IMR-90 (cell line): ENCODE data around the gene MACC1. TPM values are rescaled to one million over a fixed set of nuclear protein-coding genes. Genes with fewer than 3 reads are reported as not detected.

ENCODE experiments used
- ATAC-seq: fragments of 200-7000 bp; cut with Tn5 transposase; 2 replicates; pipeline ENCODE4 v1.9.1; 2020; ENCODE audit warnings: low read depth, mild to moderate bottlenecking, moderate library complexity
- BruUV-seq: library from RNA; stranded (reverse); fragments of 400-500 nt; replicated peaks from 2 replicates; lab custom pipeline; 2021; lab: Mats Ljungman, UMichigan
- CTCF ChIA-PET: fragments of 300-600 bp; formaldehyde crosslinking; extraction: SDS; loops from one replicate; lab custom pipeline; 2021; ENCODE audit warnings: antibody characterized with exemption; lab: Yijun Ruan, JAX
- POLR2A ChIA-PET: fragments of 300-600 bp; sonication (Branson Sonifier 250); formaldehyde crosslinking; loops from one replicate; lab custom pipeline; 2022; ENCODE audit warnings: antibody characterized with exemption; ENCODE audit not compliant: unreplicated experiment; lab: Charles Lee
- DNase-seq: peaks from one replicate; pipeline ENCODE4 v3.0.0; 2013
- H2AFZ ChIP-seq: replicated peaks from 2 replicates; pipeline ENCODE3; 2013; ENCODE audit warnings: low read length, mild to moderate bottlenecking; ENCODE audit not compliant: poor library complexity
- H2AK5ac ChIP-seq: 2 replicates; pipeline ENCODE4 v1.6.1; 2013; ENCODE audit warnings: low read depth, low read length, inconsistent platforms
- H2AK9ac ChIP-seq: replicated peaks from 2 replicates; pipeline ENCODE3; 2013; ENCODE audit warnings: mild to moderate bottlenecking, low read depth, low read length, moderate library complexity; ENCODE audit not compliant: poor library complexity
- H2BK120ac ChIP-seq: 2 replicates; pipeline ENCODE4 v1.6.1; 2013; ENCODE audit warnings: low read depth, low read length, inconsistent platforms
- H2BK15ac ChIP-seq: 3 replicates; pipeline ENCODE4 v1.6.1; 2013; ENCODE audit warnings: low read depth, low read length, inconsistent platforms
- H2BK20ac ChIP-seq: 2 replicates; pipeline ENCODE4 v1.6.1; 2013; ENCODE audit warnings: low read depth, mild to moderate bottlenecking, inconsistent platforms, low read length, moderate library complexity
- H2BK5ac ChIP-seq: 2 replicates; pipeline ENCODE4 v1.6.1; 2013; ENCODE audit warnings: mild to moderate bottlenecking, low read depth, low read length, inconsistent platforms; ENCODE audit not compliant: poor library complexity, severe bottlenecking
- H3K14ac ChIP-seq: replicated peaks from 2 replicates; pipeline ENCODE4 v1.6.1; 2013; ENCODE audit warnings: low read depth, low read length, inconsistent platforms
- H3K18ac ChIP-seq: 2 replicates; pipeline ENCODE4 v1.6.1; 2013; ENCODE audit warnings: low read depth, low read length, control low read depth
- H3K23ac ChIP-seq: 2 replicates; pipeline ENCODE4 v1.6.1; 2013; ENCODE audit warnings: low read depth, low read length, inconsistent platforms
- H3K27ac ChIP-seq: 2 replicates; pipeline ENCODE4 v1.5.1; 2013; ENCODE audit warnings: mild to moderate bottlenecking, control low read depth, low read length; ENCODE audit not compliant: insufficient read depth
- H3K27me3 ChIP-seq: 2 replicates; pipeline ENCODE4 v1.6.1; 2013; ENCODE audit warnings: low read length; ENCODE audit not compliant: control insufficient read depth, insufficient read depth
- H3K36me3 ChIP-seq: 2 replicates; pipeline ENCODE4 v1.6.1; 2013; ENCODE audit warnings: low read length, mixed read lengths; ENCODE audit not compliant: control insufficient read depth, insufficient read depth
- H3K4ac ChIP-seq: 2 replicates; pipeline ENCODE4 v1.6.1; 2013; ENCODE audit warnings: low read depth, low read length, inconsistent platforms
- H3K4me1 ChIP-seq: 2 replicates; pipeline ENCODE4 v1.6.1; 2013; ENCODE audit warnings: low read length, mixed read lengths; ENCODE audit not compliant: control insufficient read depth, insufficient read depth
- H3K4me2 ChIP-seq: 2 replicates; pipeline ENCODE4 v1.6.1; 2013; ENCODE audit warnings: low read depth, mild to moderate bottlenecking, control low read depth, low read length, moderate library complexity
- H3K4me3 ChIP-seq: 2 replicates; pipeline ENCODE4 v1.5.1; 2013; ENCODE audit warnings: low read depth, mild to moderate bottlenecking, control low read depth, low read length, moderate library complexity; ENCODE audit not compliant: insufficient read depth
- H3K56ac ChIP-seq: 2 replicates; pipeline ENCODE4 v1.6.1; 2013; ENCODE audit warnings: low read length, inconsistent platforms; ENCODE audit not compliant: insufficient read depth; ENCODE audit errors: extremely low read depth
- H3K79me1 ChIP-seq, 2 experiments: 2 replicates each; pipeline ENCODE4 v1.6.1; 2013; ENCODE audit warnings: low read length in 2 of 2, inconsistent platforms in 1 of 2, low read depth in 1 of 2
- H3K9ac ChIP-seq: 2 replicates; pipeline ENCODE4 v1.6.1; 2013; ENCODE audit warnings: low read depth, low read length, control low read depth
- H3K9me1 ChIP-seq: 2 replicates; pipeline ENCODE4 v1.6.1; 2013; ENCODE audit warnings: low read length, inconsistent platforms; ENCODE audit not compliant: insufficient read depth
- H3K9me3 ChIP-seq: 2 replicates; pipeline ENCODE4 v1.6.1; 2013; ENCODE audit warnings: low read length; ENCODE audit not compliant: control insufficient read depth, insufficient read depth
- H4K20me1 ChIP-seq: 2 replicates; pipeline ENCODE4 v1.6.1; 2013; ENCODE audit warnings: low read length, inconsistent platforms; ENCODE audit not compliant: insufficient read depth
- H4K5ac ChIP-seq: 2 replicates; pipeline ENCODE4 v1.6.1; 2013; ENCODE audit warnings: mild to moderate bottlenecking, low read depth, low read length, control low read depth
- H4K8ac ChIP-seq, 2 experiments: 2 replicates each; pipeline ENCODE4 v1.6.1; 2013; ENCODE audit warnings: low read depth in 2 of 2, low read length in 2 of 2, control low read depth in 1 of 2, inconsistent platforms in 1 of 2
- H4K91ac ChIP-seq: 2 replicates; pipeline ENCODE4 v1.6.1; 2013; ENCODE audit warnings: low read depth, low read length, inconsistent platforms; ENCODE audit not compliant: insufficient read depth
- BHLHE40 ChIP-seq: fragments of 150-350 bp; IDR thresholded peaks from 2 replicates; pipeline ENCODE4 v1.6.1; 2016; ENCODE audit warnings: mild to moderate bottlenecking, low read depth, low read length
- CEBPB ChIP-seq: IDR thresholded peaks from 2 replicates; pipeline ENCODE4 v1.6.1; 2012; ENCODE audit warnings: low read depth, low read length, improper control_type of control experiment
- CHD1 ChIP-seq: IDR thresholded peaks from 2 replicates; pipeline ENCODE4 v1.6.1; 2012; ENCODE audit warnings: low read depth, low read length, improper control_type of control experiment
- FOS ChIP-seq: fragments of 150-350 bp; IDR thresholded peaks from 2 replicates; pipeline ENCODE4 v1.6.1; 2016; ENCODE audit warnings: low read depth, low read length
- MAFK ChIP-seq: IDR thresholded peaks from 2 replicates; pipeline ENCODE4 v1.6.1; 2012; ENCODE audit warnings: low read depth, low read length, improper control_type of control experiment
- MAZ ChIP-seq: IDR thresholded peaks from 2 replicates; pipeline ENCODE4 v1.6.1; 2012; ENCODE audit warnings: low read depth, mild to moderate bottlenecking, low read length, improper control_type of control experiment, moderate library complexity, borderline replicate concordance
- MXI1 ChIP-seq: IDR thresholded peaks from 2 replicates; pipeline ENCODE4 v1.6.1; 2012; ENCODE audit warnings: low read depth, mild to moderate bottlenecking, low read length, moderate library complexity, borderline replicate concordance
- NFE2L2 ChIP-seq: fragments of 150-350 bp; IDR thresholded peaks from 2 replicates; pipeline ENCODE4 v1.6.1; 2016; ENCODE audit warnings: low read depth, mild to moderate bottlenecking, low read length
- POLR2A ChIP-seq: IDR thresholded peaks from 2 replicates; pipeline ENCODE4 v1.6.1; 2012; ENCODE audit warnings: mild to moderate bottlenecking, low read depth, low read length
- RAD21 ChIP-seq: IDR thresholded peaks from 2 replicates; pipeline ENCODE4 v1.6.1; 2012; ENCODE audit warnings: low read length, improper control_type of control experiment
- RCOR1 ChIP-seq: IDR thresholded peaks from 2 replicates; pipeline ENCODE4 v1.6.1; 2012; ENCODE audit warnings: mild to moderate bottlenecking, low read length, improper control_type of control experiment; ENCODE audit not compliant: insufficient replicate concordance
- RFX5 ChIP-seq: IDR thresholded peaks from 2 replicates; pipeline ENCODE4 v1.8.0; 2012; ENCODE audit warnings: low read depth, mild to moderate bottlenecking, low read length, moderate library complexity
- SMC3 ChIP-seq: fragments of 150-350 bp; IDR thresholded peaks from 2 replicates; pipeline ENCODE4 v1.6.1; 2016; ENCODE audit warnings: low read depth, mild to moderate bottlenecking, antibody characterized with exemption, low read length, moderate library complexity
- USF2 ChIP-seq: fragments of 150-350 bp; IDR thresholded peaks from 2 replicates; pipeline ENCODE4 v1.6.1; 2017; ENCODE audit warnings: mild to moderate bottlenecking, antibody characterized with exemption, low read length, low read depth
- WGBS, 2 experiments: methylation state at CpG; one replicate each; pipeline versions ENCODE4 v1.1.5 to v1.1.7; 2013; ENCODE audit warnings: missing lambda C conversion rate in 2 of 2; ENCODE audit not compliant: insufficient read length in 1 of 2; ENCODE audit errors: extremely low coverage in 2 of 2; 5-methylcytosine and 5-hydroxymethylcytosine counted together
- dilution Hi-C: fragments of 300-500 bp; cut with HindIII; formaldehyde crosslinking; loops from one replicate; pipeline ENCODE4 v1.14.3; 2018; ENCODE audit warnings: low sequenced_read_pairs; ENCODE audit not compliant: unreplicated experiment
- in situ Hi-C: fragments of 300-500 bp; cut with MboI; formaldehyde crosslinking; loops from 3 replicates; pipeline ENCODE4 v1.14.3; 2019; ENCODE audit warnings: low sequenced_read_pairs, inconsistent platforms, mixed read lengths
- intact Hi-C: fragments of 100-400 bp; cut with micrococcal nuclease; formaldehyde crosslinking; loops from 2 replicates; pipeline ENCODE4 v1.10.0; 2022
- polyA plus RNA-seq, 3 experiments: library from polyadenylated mRNA; depleted of rRNA; stranded (reverse); fragments of >200 nt; gene quantifications; 2 replicates each; pipeline ENCODE4 v1.2.3, GENCODE V29; 2012; ENCODE audit warnings: low replicate concordance in 1 of 3
- total RNA-seq: library from RNA; depleted of rRNA; stranded (reverse); fragments of >200 nt; gene quantifications from 2 replicates; pipeline ENCODE4 v1.2.3, GENCODE V29; 2012
- TF ChIP-seq, protein P1 (sequence below): conservative IDR thresholded peaks from 2 replicates; pipeline ENCODE4 v1.5.1; 2012; ENCODE audit warnings: mild to moderate bottlenecking, low read depth, low read length, improper control_type of control experiment
- TF ChIP-seq, protein P2 (sequence below): fragments of 150-350 bp; IDR thresholded peaks from 2 replicates; pipeline ENCODE4 v1.6.1; 2016; ENCODE audit warnings: low read depth, mild to moderate bottlenecking, low read length, moderate library complexity, borderline replicate concordance

MACC1 gene
- total and polyA plus RNA-seq, 2 of the 4 experiments (the other 2 are of a cell fraction): under 0.01 TPM; not detected in 1

GRCh38 chr7:20102982-20103381 lies 114.2 kb downstream of the MACC1 start:
- Histone ChIP-seq H4K8ac (no peak overlapping the region), H3K18ac (no peak overlapping the region), H2AFZ (no peak overlapping the region), H3K27ac (no peak overlapping the region), H3K9me1 (no peaks in the 10 kb centered on the region), H3K4me1 (no peaks in the 10 kb centered on the region), H3K4me2 (no peak overlapping the region), H3K79me1 (no peaks in the 10 kb centered on the region), H2BK20ac (no peak overlapping the region), H2BK5ac (no peak overlapping the region), H3K4me3 (no peak overlapping the region), H3K4ac (no peak overlapping the region), H4K5ac (no peak overlapping the region), H3K56ac (no peak overlapping the region), H2AK9ac (no peak overlapping the region), H2AK5ac (no peak overlapping the region), H4K91ac (no peak overlapping the region), H3K27me3 (no peaks in the 10 kb centered on the region), H3K9ac (no peak overlapping the region), H2BK120ac (no peak overlapping the region), H2BK15ac (no peak overlapping the region), H4K20me1 (no peaks in the 10 kb centered on the region), H3K14ac (no peak overlapping the region), H3K9me3 (no peaks in the 10 kb centered on the region), H3K36me3 (no peaks in the 10 kb centered on the region), H3K23ac (no peak overlapping the region)
- intact Hi-C loops (no loop called here), in situ Hi-C loops (no loop called here), dilution Hi-C loops (no loop called here)
- ATAC-seq (no peak), DNase-seq (no peak)
- BruUV-seq: no TSS peak
- TF ChIP-seq SMC3 (no peak), RCOR1 (no peak), BHLHE40 (no peak), MAFK (no peak), RFX5 (no peak), RAD21 (no peak), CEBPB (no peak), CHD1 (no peak), USF2 (no peak), FOS (no peak), POLR2A (no peak), NFE2L2 (no peak), MXI1 (no peak), MAZ (no peak)
- TF ChIP-seq, protein P1, sequence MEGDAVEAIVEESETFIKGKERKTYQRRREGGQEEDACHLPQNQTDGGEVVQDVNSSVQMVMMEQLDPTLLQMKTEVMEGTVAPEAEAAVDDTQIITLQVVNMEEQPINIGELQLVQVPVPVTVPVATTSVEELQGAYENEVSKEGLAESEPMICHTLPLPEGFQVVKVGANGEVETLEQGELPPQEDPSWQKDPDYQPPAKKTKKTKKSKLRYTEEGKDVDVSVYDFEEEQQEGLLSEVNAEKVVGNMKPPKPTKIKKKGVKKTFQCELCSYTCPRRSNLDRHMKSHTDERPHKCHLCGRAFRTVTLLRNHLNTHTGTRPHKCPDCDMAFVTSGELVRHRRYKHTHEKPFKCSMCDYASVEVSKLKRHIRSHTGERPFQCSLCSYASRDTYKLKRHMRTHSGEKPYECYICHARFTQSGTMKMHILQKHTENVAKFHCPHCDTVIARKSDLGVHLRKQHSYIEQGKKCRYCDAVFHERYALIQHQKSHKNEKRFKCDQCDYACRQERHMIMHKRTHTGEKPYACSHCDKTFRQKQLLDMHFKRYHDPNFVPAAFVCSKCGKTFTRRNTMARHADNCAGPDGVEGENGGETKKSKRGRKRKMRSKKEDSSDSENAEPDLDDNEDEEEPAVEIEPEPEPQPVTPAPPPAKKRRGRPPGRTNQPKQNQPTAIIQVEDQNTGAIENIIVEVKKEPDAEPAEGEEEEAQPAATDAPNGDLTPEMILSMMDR: no peak
- TF ChIP-seq, protein P2, sequence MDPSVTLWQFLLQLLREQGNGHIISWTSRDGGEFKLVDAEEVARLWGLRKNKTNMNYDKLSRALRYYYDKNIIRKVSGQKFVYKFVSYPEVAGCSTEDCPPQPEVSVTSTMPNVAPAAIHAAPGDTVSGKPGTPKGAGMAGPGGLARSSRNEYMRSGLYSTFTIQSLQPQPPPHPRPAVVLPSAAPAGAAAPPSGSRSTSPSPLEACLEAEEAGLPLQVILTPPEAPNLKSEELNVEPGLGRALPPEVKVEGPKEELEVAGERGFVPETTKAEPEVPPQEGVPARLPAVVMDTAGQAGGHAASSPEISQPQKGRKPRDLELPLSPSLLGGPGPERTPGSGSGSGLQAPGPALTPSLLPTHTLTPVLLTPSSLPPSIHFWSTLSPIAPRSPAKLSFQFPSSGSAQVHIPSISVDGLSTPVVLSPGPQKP: no peak
- no CpG with 5 or more reads among the region's 1 CpG for WGBS, 2 experiments
- POLR2A ChIA-PET: no interaction called here
- CTCF ChIA-PET: no interaction called here
